Adipocyte (in vitro differentiated cells): ENCODE measurements around the gene CTU2.

Source experiments
- DNase-seq: peaks from one replicate; pipeline ENCODE4 v3.0.0-alpha.2; 2015; ENCODE audit warnings: low read depth
- H3K27me3 ChIP-seq: replicated peaks from 2 replicates; pipeline ENCODE4 v1.7.0; 2013; ENCODE audit warnings: mild to moderate bottlenecking, low read length, moderate library complexity; ENCODE audit not compliant: control insufficient read depth, insufficient read depth
- H3K36me3 ChIP-seq: 2 replicates; pipeline ENCODE4 v1.7.0; 2013; ENCODE audit warnings: low read length, mild to moderate bottlenecking, moderate library complexity; ENCODE audit not compliant: control insufficient read depth, insufficient read depth, severe bottlenecking
- H3K4me1 ChIP-seq: 2 replicates; pipeline ENCODE4 v1.7.0; 2013; ENCODE audit warnings: mild to moderate bottlenecking, low read length, moderate library complexity; ENCODE audit not compliant: control insufficient read depth, insufficient read depth
- H3K4me3 ChIP-seq: 2 replicates; pipeline ENCODE4 v1.7.0; 2013; ENCODE audit warnings: mild to moderate bottlenecking, low read length, moderate library complexity
- H3K9ac ChIP-seq: 2 replicates; pipeline ENCODE4 v1.7.0; 2013; ENCODE audit warnings: mild to moderate bottlenecking, low read length, moderate library complexity
- H3K9me3 ChIP-seq: 2 replicates; pipeline ENCODE4 v1.7.0; 2013; ENCODE audit warnings: mild to moderate bottlenecking, low read length, moderate library complexity; ENCODE audit not compliant: control insufficient read depth

The CTU2 gene

GRCh38 chr16:88726408-88726749 is 20.1 kb downstream of the CTU2 start:
- H3K9me3 ChIP-seq, result no peaks in the 10 kb centered on the region
- no peaks in the 10 kb centered on the region for H3K4me1 ChIP-seq
- H3K36me3 ChIP-seq, result peaks cover 82% of the 10 kb centered on the region
- H3K9ac ChIP-seq, result no peak overlapping the region
- DNase-seq, result no peak
- H3K4me3 ChIP-seq, result no peak overlapping the region
- H3K27me3 ChIP-seq, result no peaks in the 10 kb centered on the region

DNA sequence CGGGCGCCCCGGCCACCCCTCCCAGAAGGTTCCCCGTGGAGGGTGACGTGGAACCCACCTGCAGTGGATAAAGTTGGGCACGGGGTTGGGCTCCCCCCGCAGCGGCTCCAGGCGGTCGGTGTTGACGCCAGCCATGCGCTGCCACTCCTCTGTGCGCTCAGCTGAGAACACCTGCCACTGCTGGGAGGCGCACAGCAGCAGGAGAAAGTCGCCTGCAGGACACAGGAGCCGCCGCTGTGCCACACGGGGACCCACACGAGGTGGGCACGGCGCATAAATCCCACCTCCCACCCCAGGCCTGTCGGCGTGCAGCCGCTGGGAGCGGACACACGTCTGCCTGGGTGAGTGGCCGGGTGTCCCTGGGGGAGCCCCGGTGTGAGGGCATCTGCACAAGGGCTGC is 20.7 kb downstream of the CTU2 start:
- Histone ChIP-seq H3K36me3 (peaks cover 81% of the 10 kb centered on the region), H3K9ac (no peak overlapping the region), H3K27me3 (no peaks in the 10 kb centered on the region), H3K4me3 (no peak overlapping the region), H3K4me1 (no peaks in the 10 kb centered on the region), H3K9me3 (no peaks in the 10 kb centered on the region)
- DNase-seq, result no peak

- Histone ChIP-seq H3K4me1 (no peaks in the 10 kb centered on the region), H3K27me3 (no peaks in the 10 kb centered on the region), H3K4me3 (no peak overlapping the region), H3K36me3 (peaks cover 81% of the 10 kb centered on the region), H3K9me3 (no peaks in the 10 kb centered on the region), H3K9ac (no peak overlapping the region)
- DNase-seq, result no peak
These were observed 21.6 kb downstream of the CTU2 start for GRCh38 chr16:88727871-88728270.

- H3K4me1 ChIP-seq, result no peaks in the 10 kb centered on the region
- H3K4me3 ChIP-seq, result no peak overlapping the region
- H3K27me3 ChIP-seq, result no peaks in the 10 kb centered on the region
- peaks cover 81% of the 10 kb centered on the region for H3K36me3 ChIP-seq
- no peak for DNase-seq
- no peaks in the 10 kb centered on the region for H3K9me3 ChIP-seq
- no peak overlapping the region for H3K9ac ChIP-seq
These were observed 24.6 kb downstream of the CTU2 start for GRCh38 chr16:88730632-88731607.

GRCh38 chr16:88731699-88732098 is 25.4 kb downstream of the CTU2 start:
- Histone ChIP-seq H3K4me3 (no peak overlapping the region), H3K4me1 (no peaks in the 10 kb centered on the region), H3K9ac (no peak overlapping the region), H3K9me3 (no peaks in the 10 kb centered on the region), H3K36me3 (peaks cover 79% of the 10 kb centered on the region), H3K27me3 (no peaks in the 10 kb centered on the region)
- DNase-seq, result no peak

GRCh38 chr16:88732172-88732960 is 26.1 kb downstream of the CTU2 start:
- Histone ChIP-seq H3K4me1 (no peaks in the 10 kb centered on the region), H3K9me3 (no peaks in the 10 kb centered on the region), H3K27me3 (no peaks in the 10 kb centered on the region), H3K9ac (no peak overlapping the region), H3K36me3 (peaks cover 77% of the 10 kb centered on the region), H3K4me3 (no peak overlapping the region)
- DNase-seq, result no peak

DNA sequence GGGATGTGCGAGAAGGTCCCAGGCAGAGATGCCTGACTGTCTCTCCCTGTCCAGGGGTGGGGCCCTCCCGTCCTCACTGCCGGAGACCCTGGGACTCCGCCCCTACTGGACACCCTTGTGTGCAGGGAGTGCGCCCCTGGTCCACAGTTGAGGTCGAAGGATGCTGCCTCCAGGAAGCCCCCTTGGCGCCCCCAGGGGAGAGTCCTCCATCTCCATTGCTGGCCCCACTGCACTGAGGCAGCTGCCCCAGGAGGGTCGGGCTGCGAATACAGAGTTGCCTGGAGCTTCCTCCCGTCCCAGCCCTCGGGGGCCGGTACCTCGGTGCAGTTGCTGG is 26.6 kb downstream of the CTU2 start:
- peaks cover 77% of the 10 kb centered on the region for H3K36me3 ChIP-seq
- H3K9me3 ChIP-seq, result no peaks in the 10 kb centered on the region
- no peak overlapping the region for H3K9ac ChIP-seq
- no peak overlapping the region for H3K4me3 ChIP-seq
- no peak for DNase-seq
- no peaks in the 10 kb centered on the region for H3K4me1 ChIP-seq
- H3K27me3 ChIP-seq, result no peaks in the 10 kb centered on the region

- no peaks in the 10 kb centered on the region for H3K4me1 ChIP-seq
- peaks cover 84% of the 10 kb centered on the region for H3K36me3 ChIP-seq
- no peaks in the 10 kb centered on the region for H3K9me3 ChIP-seq
- H3K9ac ChIP-seq, result no peak overlapping the region
- no peak overlapping the region for H3K4me3 ChIP-seq
- H3K27me3 ChIP-seq, result no peaks in the 10 kb centered on the region
- DNase-seq, result no peak
These were observed 27.5 kb downstream of the CTU2 start for GRCh38 chr16:88733630-88734360.

DNA sequence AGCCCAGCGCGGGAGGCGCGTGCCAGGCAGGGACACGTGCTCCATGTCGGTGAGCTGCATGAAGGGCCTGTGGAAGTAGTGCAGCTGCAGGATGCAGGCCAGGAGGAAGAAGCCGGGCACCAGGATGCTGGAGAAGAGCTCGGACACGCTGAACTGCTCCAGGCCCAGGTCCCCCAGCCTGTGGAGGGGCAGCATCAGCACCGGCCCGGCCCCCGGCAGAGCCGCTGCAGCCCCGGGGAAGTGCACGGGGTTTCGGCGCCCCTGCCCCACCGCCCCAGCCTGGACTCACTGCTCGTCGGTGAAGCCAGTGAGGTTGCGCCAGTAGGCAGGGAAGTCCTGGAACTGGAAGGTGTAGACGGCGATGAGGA is 28.0 kb downstream of the CTU2 start:
- Histone ChIP-seq H3K9me3 (no peaks in the 10 kb centered on the region), H3K27me3 (no peaks in the 10 kb centered on the region), H3K4me1 (no peaks in the 10 kb centered on the region), H3K4me3 (no peak overlapping the region), H3K9ac (no peak overlapping the region), H3K36me3 (peaks cover 88% of the 10 kb centered on the region)
- DNase-seq, result no peak

- H3K9me3 ChIP-seq, result no peaks in the 10 kb centered on the region
- peaks cover 91% of the 10 kb centered on the region for H3K36me3 ChIP-seq
- H3K27me3 ChIP-seq, result no peaks in the 10 kb centered on the region
- H3K4me1 ChIP-seq, result no peaks in the 10 kb centered on the region
- no peak for DNase-seq
- H3K4me3 ChIP-seq, result no peak overlapping the region
- no peak overlapping the region for H3K9ac ChIP-seq
These were observed 28.8 kb downstream of the CTU2 start for GRCh38 chr16:88735121-88735520.

- DNase-seq, result no peak
- Histone ChIP-seq H3K4me1 (no peaks in the 10 kb centered on the region), H3K27me3 (no peaks in the 10 kb centered on the region), H3K36me3 (peaks cover 93% of the 10 kb centered on the region), H3K9me3 (no peaks in the 10 kb centered on the region), H3K4me3 (no peak overlapping the region), H3K9ac (no peak overlapping the region)
These were observed 29.3 kb downstream of the CTU2 start for GRCh38 chr16:88735616-88736015.
